HEK293T (cell line): ENCODE data around the gene PREX1.
"Not testable (repeated sequence)": the region's sequence is repeated elsewhere in the genome, so short reads cannot be mapped to it uniquely, and the experiment has no call there.

Source experiments
- CTCF ChIA-PET: fragments of 350-600 bp; formaldehyde crosslinking; extraction: SDS; loops from one replicate; lab custom pipeline; 2021; ENCODE audit warnings: antibody characterized with exemption, inconsistent platforms; lab: Yijun Ruan, JAX
- POLR2A ChIA-PET: fragments of 350-600 bp; formaldehyde crosslinking; extraction: SDS; loops from one replicate; lab custom pipeline; 2020; ENCODE audit warnings: antibody characterized with exemption, inconsistent platforms; lab: Yijun Ruan, JAX
- DNase-seq: peaks from one replicate; pipeline ENCODE4 v3.0.0; 2012; ENCODE audit warnings: mixed read lengths; ENCODE audit errors: extremely low spot score
- ARNT ChIP-seq: fragments of 450-650 bp; IDR thresholded peaks from 2 replicates; pipeline ENCODE4 v1.6.1; 2017; ENCODE audit warnings: mild to moderate bottlenecking
- BHLHE40 ChIP-seq: fragments of 450-650 bp; IDR thresholded peaks from 2 replicates; pipeline ENCODE4 v1.6.1; 2016; ENCODE audit warnings: mild to moderate bottlenecking, moderate library complexity, borderline replicate concordance
- CTBP1 ChIP-seq: fragments of 450-650 bp; IDR thresholded peaks from 2 replicates; pipeline ENCODE4 v1.6.1; 2016; ENCODE audit warnings: borderline replicate concordance
- ELF4 ChIP-seq: fragments of 450-650 bp; IDR thresholded peaks from 2 replicates; pipeline ENCODE4 v1.6.1; 2017; ENCODE audit warnings: antibody characterized with exemption
- FOXA1 ChIP-seq: fragments of 450-650 bp; IDR thresholded peaks from 2 replicates; pipeline ENCODE4 v1.6.1; 2016; ENCODE audit warnings: mild to moderate bottlenecking
- FOXK2 ChIP-seq: fragments of 450-650 bp; IDR thresholded peaks from 2 replicates; pipeline ENCODE4 v1.6.1; 2016; ENCODE audit warnings: mild to moderate bottlenecking
- FOXM1 ChIP-seq: fragments of 450-650 bp; IDR thresholded peaks from 2 replicates; pipeline ENCODE4 v1.6.1; 2017; ENCODE audit warnings: mild to moderate bottlenecking, borderline replicate concordance
- HDGF ChIP-seq: fragments of 450-650 bp; IDR thresholded peaks from 2 replicates; pipeline ENCODE4 v1.6.1; 2017; ENCODE audit warnings: antibody characterized with exemption, borderline replicate concordance
- L3MBTL2 ChIP-seq: fragments of 450-650 bp; conservative IDR thresholded peaks from 2 replicates; pipeline ENCODE4 v1.6.1; 2016; ENCODE audit warnings: mild to moderate bottlenecking
- LEF1 ChIP-seq: fragments of 450-650 bp; IDR thresholded peaks from 2 replicates; pipeline ENCODE4 v1.6.1; 2017; ENCODE audit warnings: mild to moderate bottlenecking, borderline replicate concordance
- NFRKB ChIP-seq: fragments of 450-650 bp; IDR thresholded peaks from 2 replicates; pipeline ENCODE4 v1.6.1; 2016; ENCODE audit warnings: mild to moderate bottlenecking, moderate library complexity
- SP1 ChIP-seq: fragments of 450-650 bp; IDR thresholded peaks from 2 replicates; pipeline ENCODE4 v1.6.1; 2017
- SUZ12 ChIP-seq: fragments of 450-650 bp; IDR thresholded peaks from 2 replicates; pipeline ENCODE4 v1.6.1; 2016; ENCODE audit warnings: mild to moderate bottlenecking
- TARDBP ChIP-seq: fragments of 450-650 bp; IDR thresholded peaks from 2 replicates; pipeline ENCODE4 v1.6.1; 2016
- ZNF384 ChIP-seq: fragments of 450-650 bp; IDR thresholded peaks from 2 replicates; pipeline ENCODE4 v1.6.1; 2016
- TF ChIP-seq, protein P1 (sequence below): fragments of 450-650 bp; IDR thresholded peaks from 2 replicates; pipeline ENCODE4 v1.6.1; 2016

PREX1 gene

DNA sequence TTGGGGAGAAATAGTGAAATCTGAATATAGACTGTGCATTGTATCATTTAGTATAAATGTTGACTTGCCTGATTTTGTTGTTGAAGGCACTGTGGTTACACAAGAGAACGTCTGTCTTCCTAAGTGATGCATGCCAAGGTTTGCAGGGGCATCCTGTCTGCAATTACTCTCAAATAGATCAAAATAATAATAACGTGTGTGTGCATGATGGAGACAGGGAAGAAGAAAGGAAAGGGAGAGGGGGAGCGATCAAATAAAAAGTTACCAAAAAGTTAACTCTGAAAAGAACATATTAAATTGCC is 14.4 kb downstream of the PREX1 start:
- no peak for TF ChIP-seq FOXK2
- TF ChIP-seq CTBP1 = no peak
- ChIA-PET CTCF (interaction anchor here (0.6 kb wide), 1 partner anchor 34 kb away, joined by 3 read pairs; no protein-coding TSS in a partner anchor), POLR2A (no interaction called here)
- no peak for DNase-seq

DNA sequence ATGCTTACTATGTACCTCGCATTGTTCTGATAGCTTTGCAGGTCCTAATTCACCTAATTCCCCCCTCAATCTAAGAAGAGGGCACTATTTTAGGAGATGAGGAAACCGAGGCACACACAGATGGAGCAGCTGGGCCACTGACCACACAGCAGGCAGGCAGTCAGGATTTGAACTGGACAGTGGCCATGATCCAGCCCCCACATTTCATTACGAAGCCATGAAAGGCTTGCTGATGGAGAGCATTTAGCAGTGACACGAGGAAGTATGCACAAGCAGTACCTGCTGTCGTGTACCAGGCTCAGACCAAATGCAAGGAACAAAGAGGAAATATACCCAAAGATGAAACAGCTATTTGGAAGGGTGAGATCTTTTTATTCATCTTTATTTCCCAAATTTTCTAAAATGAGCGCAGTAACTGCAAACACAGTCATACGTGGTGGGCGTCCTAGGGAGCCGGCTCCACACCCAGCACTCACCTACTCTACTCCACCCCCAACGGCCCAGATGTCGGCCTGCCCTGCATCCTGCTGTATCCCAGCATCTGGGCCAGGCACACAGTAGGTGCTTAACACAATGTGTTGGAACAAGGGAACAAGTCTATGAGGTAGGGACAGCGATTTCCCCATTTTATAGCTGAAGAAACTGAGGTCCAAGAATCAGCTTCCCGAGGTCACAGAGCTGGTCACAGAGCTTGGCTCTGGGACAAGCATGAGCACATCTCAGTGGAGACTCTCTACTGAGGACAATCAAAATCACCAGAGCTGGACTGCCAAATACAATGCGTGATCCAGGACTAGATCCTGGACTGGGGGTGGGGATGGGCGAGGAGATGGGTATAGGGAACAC is 15.0 kb downstream of the PREX1 start:
- DNase-seq = no peak
- CTCF ChIA-PET = interaction anchor here (0.6 kb wide), 2 partner anchors 35 to 92 kb away, joined by 3 to 7 read pairs; no protein-coding TSS in a partner anchor
- TF ChIP-seq FOXA1 (no peak), L3MBTL2 (no peak), BHLHE40 (no peak), FOXK2 (no peak), ELF4 (no peak), NFRKB (no peak), HDGF (no peak), FOXM1 (no peak), SP1 (no peak), CTBP1 (no peak), SUZ12 (no peak), TARDBP (no peak), LEF1 (no peak), ZNF384 (no peak), ARNT (no peak)
- TF ChIP-seq, protein P1, sequence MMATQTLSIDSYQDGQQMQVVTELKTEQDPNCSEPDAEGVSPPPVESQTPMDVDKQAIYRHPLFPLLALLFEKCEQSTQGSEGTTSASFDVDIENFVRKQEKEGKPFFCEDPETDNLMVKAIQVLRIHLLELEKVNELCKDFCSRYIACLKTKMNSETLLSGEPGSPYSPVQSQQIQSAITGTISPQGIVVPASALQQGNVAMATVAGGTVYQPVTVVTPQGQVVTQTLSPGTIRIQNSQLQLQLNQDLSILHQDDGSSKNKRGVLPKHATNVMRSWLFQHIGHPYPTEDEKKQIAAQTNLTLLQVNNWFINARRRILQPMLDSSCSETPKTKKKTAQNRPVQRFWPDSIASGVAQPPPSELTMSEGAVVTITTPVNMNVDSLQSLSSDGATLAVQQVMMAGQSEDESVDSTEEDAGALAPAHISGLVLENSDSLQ = no peak
- POLR2A ChIA-PET = no interaction called here

DNA sequence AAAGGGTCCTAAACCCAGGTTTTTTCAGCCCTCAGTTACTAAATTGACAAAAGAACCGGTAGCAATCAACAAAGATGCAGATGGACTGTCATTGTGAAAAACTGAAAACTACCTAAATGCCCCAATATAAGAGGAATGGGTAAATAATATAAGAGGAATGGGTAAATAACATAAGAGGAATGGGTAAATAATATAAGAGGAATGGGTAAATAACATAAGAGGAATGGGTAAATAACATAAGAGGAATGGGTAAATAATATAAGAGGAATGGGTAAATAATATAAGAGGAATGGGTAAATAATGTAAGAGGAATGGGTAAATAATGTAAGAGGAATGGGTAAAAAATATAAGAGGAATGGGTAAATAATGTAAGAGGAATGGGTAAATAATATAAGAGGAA is 15.7 kb downstream of the PREX1 start:
- DNase-seq, POLR2A ChIA-PET: not testable (repeated sequence)
- CTCF ChIA-PET = interaction anchor here (0.6 kb wide), 1 partner anchor 93 kb away, joined by 7 read pairs; no protein-coding TSS in a partner anchor

DNA sequence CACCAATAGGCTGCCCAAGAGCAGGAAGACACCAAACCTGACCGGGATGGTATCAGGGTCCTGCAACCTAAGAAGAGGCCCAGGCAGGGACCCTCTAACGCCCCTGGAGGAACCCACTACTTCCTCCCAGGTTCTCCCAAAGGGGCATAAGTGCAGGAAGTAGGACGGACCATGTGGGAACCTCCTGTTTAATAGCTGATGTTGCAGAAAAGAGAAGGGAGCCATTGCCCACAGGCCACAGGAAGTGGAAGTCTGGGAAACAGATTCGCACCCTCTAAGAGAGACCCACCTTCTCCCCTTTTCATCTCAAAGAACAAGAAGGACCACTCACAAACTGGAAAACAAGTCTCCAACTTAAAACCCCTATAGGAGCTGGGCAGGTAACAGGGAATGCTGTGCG is 18.1 kb downstream of the PREX1 start:
- ChIA-PET POLR2A (no interaction called here), CTCF (no interaction called here)
- DNase-seq = no peak
- no peak for TF ChIP-seq FOXA1
- no peak for TF ChIP-seq SUZ12
- no peak for TF ChIP-seq HDGF
- no peak for TF ChIP-seq NFRKB
- TF ChIP-seq L3MBTL2 = no peak
- TF ChIP-seq TARDBP = no peak
- no peak for TF ChIP-seq ELF4
- TF ChIP-seq SP1 = no peak

DNA sequence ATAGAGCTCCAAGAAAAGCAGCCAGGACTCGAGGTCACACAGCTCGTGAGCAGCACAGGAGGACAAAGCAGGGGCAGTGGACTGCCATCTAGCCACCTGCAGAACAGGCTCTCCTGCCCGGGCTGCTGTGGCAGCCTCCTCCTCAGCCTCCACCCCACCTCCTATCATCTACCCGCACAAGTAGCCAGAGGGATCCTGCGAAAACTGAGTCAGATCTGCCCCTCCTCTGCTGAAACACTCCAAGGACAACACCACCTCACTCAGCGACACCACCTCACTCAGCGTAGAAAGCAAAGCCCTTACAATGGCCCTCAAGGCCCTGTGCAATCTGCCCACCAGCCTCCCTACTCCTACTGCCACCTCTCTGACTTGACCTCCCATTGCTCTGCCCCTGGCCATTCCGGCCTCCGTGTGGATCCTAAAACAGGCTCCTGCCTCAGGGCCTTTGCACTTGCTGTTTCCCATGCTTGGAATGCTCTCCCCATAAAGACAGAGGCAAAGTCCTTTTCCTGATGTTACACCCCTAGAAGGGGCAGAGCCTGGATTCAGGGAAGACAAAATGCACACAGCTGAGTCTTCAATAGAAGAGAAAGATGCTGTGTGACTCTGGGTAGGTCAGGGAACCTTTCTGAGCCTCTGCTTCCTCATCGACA is 19.3 kb downstream of the PREX1 start:
- no peak for DNase-seq
- no peak for TF ChIP-seq ZNF384
- TF ChIP-seq ELF4 = no peak
- TF ChIP-seq NFRKB = no peak
- no peak for TF ChIP-seq FOXK2
- TF ChIP-seq BHLHE40 = no peak
- no peak for TF ChIP-seq SUZ12
- TF ChIP-seq, protein P1 = no peak
- TF ChIP-seq ARNT = no peak
- no peak for TF ChIP-seq SP1
- no peak for TF ChIP-seq LEF1
- TF ChIP-seq FOXM1 = no peak
- TF ChIP-seq FOXA1 = no peak
- no peak for TF ChIP-seq TARDBP
- no peak for TF ChIP-seq L3MBTL2
- TF ChIP-seq CTBP1 = no peak
- no peak for TF ChIP-seq HDGF
- ChIA-PET POLR2A (no interaction called here), CTCF (interaction anchor here (0.8 kb wide), 1 partner anchor 13 kb away, joined by 3 read pairs; no protein-coding TSS in a partner anchor)

DNA sequence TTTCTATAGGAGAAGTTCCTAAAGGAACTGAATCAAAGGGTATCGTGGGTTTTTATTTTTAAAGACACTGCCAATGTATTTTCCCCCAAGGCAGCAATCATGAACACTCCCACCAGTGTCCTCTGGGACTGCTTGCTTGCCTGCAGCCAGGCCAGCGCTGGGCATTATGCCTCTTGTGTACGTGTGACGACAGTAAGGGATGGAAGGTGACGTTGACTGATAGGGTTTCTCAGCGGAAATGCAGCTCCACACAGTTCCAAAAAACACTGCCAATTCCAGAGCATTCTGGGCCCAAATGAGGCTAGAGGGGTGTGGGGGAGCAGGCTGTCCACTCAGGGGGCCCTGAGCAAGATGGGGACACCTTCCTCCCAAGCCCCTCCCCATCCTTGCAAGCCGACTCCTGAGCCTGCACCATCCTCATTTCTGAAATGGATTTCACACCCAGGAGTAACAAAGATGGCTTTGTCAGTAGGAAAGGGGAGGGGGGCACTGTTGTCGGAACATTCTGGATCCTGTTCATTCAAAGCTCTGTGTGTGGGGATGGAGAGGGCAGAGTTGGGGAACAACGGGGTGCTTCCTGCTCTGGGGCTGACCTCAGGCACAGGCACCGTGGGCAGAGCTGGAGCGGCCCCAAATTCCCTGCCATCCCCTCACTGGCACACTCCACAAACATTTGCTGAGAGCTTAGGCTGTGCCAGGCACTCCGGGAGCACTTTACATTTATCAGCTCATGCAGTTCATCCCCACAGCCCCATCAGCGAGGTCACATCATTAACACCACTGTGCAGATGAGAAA is 20.0 kb downstream of the PREX1 start:
- ChIA-PET POLR2A (no interaction called here), CTCF (interaction anchor here (0.8 kb wide), 1 partner anchor 13 kb away, joined by 3 read pairs; no protein-coding TSS in a partner anchor)
- no peak for DNase-seq
- TF ChIP-seq ZNF384 = no peak
- TF ChIP-seq BHLHE40 = no peak
- no peak for TF ChIP-seq LEF1
- TF ChIP-seq FOXA1 = no peak
- TF ChIP-seq CTBP1 = no peak
- no peak for TF ChIP-seq SUZ12
- no peak for TF ChIP-seq ARNT
- no peak for TF ChIP-seq FOXK2
- TF ChIP-seq L3MBTL2 = no peak
- TF ChIP-seq, protein P1 = no peak
- no peak for TF ChIP-seq TARDBP
- TF ChIP-seq FOXM1 = no peak
- no peak for TF ChIP-seq SP1
- TF ChIP-seq ELF4 = no peak
- TF ChIP-seq HDGF = no peak
- TF ChIP-seq NFRKB = no peak
